ENCODE measurements around the gene ZNF438. TPM values are rescaled to one million over a fixed set of nuclear protein-coding genes. Genes with fewer than 3 reads are reported as not detected.
"Not testable (repeated sequence)": the region's sequence is repeated elsewhere in the genome, so short reads cannot be mapped to it uniquely, and the experiment has no call there.

ZNF438 gene
- total RNA-seq, 1 experiment from 2014 or later = 8.4 TPM

- no peaks in the 10 kb centered on the region for H3K36me3 Mint-ChIP-seq (ENCODE audit: insufficient read depth, unreplicated experiment)
- intact Hi-C loops (cut with micrococcal nuclease) = no loop called here
- no peak for DNase-seq (ENCODE audit: unreplicated experiment)
- BruUV-seq (replicated peaks) = no TSS peak
- no peaks in the 10 kb centered on the region for H3K9me3 Mint-ChIP-seq (ENCODE audit: unreplicated experiment)
- no peaks in the 10 kb centered on the region for H3K4me1 Mint-ChIP-seq (ENCODE audit: insufficient read depth, unreplicated experiment)
- H3K27me3 Mint-ChIP-seq (ENCODE audit: insufficient read depth, unreplicated experiment) = no peaks in the 10 kb centered on the region
- H3K4me3 Mint-ChIP-seq (ENCODE audit: unreplicated experiment) = no peak overlapping the region
- POLR2A ChIA-PET = no interaction called here
- no peak overlapping the region for H3K27ac Mint-ChIP-seq (ENCODE audit: low read depth, unreplicated experiment)
- TF ChIP-seq, protein P1, sequence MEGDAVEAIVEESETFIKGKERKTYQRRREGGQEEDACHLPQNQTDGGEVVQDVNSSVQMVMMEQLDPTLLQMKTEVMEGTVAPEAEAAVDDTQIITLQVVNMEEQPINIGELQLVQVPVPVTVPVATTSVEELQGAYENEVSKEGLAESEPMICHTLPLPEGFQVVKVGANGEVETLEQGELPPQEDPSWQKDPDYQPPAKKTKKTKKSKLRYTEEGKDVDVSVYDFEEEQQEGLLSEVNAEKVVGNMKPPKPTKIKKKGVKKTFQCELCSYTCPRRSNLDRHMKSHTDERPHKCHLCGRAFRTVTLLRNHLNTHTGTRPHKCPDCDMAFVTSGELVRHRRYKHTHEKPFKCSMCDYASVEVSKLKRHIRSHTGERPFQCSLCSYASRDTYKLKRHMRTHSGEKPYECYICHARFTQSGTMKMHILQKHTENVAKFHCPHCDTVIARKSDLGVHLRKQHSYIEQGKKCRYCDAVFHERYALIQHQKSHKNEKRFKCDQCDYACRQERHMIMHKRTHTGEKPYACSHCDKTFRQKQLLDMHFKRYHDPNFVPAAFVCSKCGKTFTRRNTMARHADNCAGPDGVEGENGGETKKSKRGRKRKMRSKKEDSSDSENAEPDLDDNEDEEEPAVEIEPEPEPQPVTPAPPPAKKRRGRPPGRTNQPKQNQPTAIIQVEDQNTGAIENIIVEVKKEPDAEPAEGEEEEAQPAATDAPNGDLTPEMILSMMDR (IDR thresholded peaks at IDR 0.05; ENCODE audit: unreplicated experiment) = no peak
- CTCF ChIA-PET = interaction anchor here (0.5 kb wide), 1 partner anchor 25 kb away, joined by 5 read pairs; no protein-coding TSS in a partner anchor
Observed at GRCh38 chr10:31058795-31059703, 27.4 kb upstream of the ZNF438 start.

DNA sequence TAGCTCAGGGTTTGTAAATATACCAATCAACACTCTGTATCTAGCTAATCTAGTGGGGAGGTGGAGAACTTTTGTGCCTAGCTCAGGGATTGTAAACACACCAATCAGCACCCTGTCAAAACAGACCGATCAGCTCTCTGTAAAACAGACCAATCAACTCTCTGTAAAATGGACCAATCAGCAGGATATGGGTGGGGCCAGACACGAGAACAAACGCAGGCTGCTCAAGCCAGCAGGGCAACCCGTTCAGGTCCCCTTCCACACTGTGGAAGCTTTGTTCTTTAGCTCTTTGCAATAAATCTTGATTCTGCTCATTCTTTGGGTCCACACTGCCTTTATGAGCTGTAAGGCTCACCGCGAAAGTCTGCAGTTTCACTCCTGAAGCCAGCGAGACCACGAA, 25.0 kb upstream of the ZNF438 start:
- intact Hi-C loops (cut with micrococcal nuclease); POLR2A ChIA-PET; H3K4me3 Mint-ChIP-seq (ENCODE audit: unreplicated experiment); DNase-seq (ENCODE audit: unreplicated experiment); H3K9me3 Mint-ChIP-seq (ENCODE audit: unreplicated experiment); H3K4me1 Mint-ChIP-seq (ENCODE audit: insufficient read depth, unreplicated experiment); H3K36me3 Mint-ChIP-seq (ENCODE audit: insufficient read depth, unreplicated experiment); BruUV-seq (replicated peaks); H3K27ac Mint-ChIP-seq (ENCODE audit: low read depth, unreplicated experiment); CTCF ChIA-PET; H3K27me3 Mint-ChIP-seq (ENCODE audit: insufficient read depth, unreplicated experiment): not testable (repeated sequence)

GRCh38 chr10:31055573-31056251, 24.0 kb upstream of the ZNF438 start:
- Mint-ChIP-seq H3K36me3 (ENCODE audit: insufficient read depth, unreplicated experiment) (no peaks in the 10 kb centered on the region), H3K27me3 (ENCODE audit: insufficient read depth, unreplicated experiment) (no peaks in the 10 kb centered on the region), H3K4me3 (ENCODE audit: unreplicated experiment) (no peak overlapping the region), H3K9me3 (ENCODE audit: unreplicated experiment) (no peaks in the 10 kb centered on the region), H3K27ac (ENCODE audit: low read depth, unreplicated experiment) (no peak overlapping the region), H3K4me1 (ENCODE audit: insufficient read depth, unreplicated experiment) (no peaks in the 10 kb centered on the region)
- BruUV-seq (replicated peaks) = no TSS peak
- no peak for DNase-seq (ENCODE audit: unreplicated experiment)
- ChIA-PET POLR2A (no interaction called here), CTCF (no interaction called here)
- TF ChIP-seq, protein P1 (IDR thresholded peaks at IDR 0.05; ENCODE audit: unreplicated experiment) = no peak
- intact Hi-C loops (cut with micrococcal nuclease) = no loop called here

DNA sequence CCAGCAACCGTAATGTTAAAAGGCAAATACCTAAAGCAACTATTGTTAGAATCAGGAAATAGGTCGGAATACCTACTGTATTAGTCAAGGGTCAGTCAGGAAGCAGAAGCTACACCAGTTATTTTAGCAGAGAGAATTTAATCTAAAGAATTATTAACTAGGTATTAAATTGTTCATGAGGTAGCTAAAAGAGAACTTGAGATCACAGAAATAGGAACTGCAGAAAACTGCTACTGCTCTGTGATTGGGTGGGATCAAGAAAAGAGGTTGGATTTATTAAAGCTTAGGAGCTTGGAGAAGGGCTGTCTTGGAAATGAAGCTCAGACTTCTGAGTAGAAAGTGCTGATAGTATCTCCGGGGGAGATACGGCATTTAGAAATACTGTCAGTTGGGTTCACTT, 20.0 kb upstream of the ZNF438 start:
- Mint-ChIP-seq H3K9me3 (ENCODE audit: unreplicated experiment) (no peaks in the 10 kb centered on the region), H3K4me3 (ENCODE audit: unreplicated experiment) (no peak overlapping the region), H3K27me3 (ENCODE audit: insufficient read depth, unreplicated experiment) (no peaks in the 10 kb centered on the region), H3K36me3 (ENCODE audit: insufficient read depth, unreplicated experiment) (no peaks in the 10 kb centered on the region), H3K27ac (ENCODE audit: low read depth, unreplicated experiment) (peak overlapping the region; percentile 40), H3K4me1 (ENCODE audit: insufficient read depth, unreplicated experiment) (no peaks in the 10 kb centered on the region)
- POLR2A ChIA-PET = no interaction called here
- intact Hi-C loops (cut with micrococcal nuclease) = no loop called here
- CTCF ChIA-PET = interaction anchor here (0.5 to 0.7 kb wide), 2 partner anchors 309 to 323 kb away, joined by 3 read pairs; no protein-coding TSS in a partner anchor
- TF ChIP-seq, protein P1 (IDR thresholded peaks at IDR 0.05; ENCODE audit: unreplicated experiment) = no peak
- no peak for DNase-seq (ENCODE audit: unreplicated experiment)
- BruUV-seq (replicated peaks) = no TSS peak
